Testis (tissue), 2 donors: Measurements from ENCODE around the gene WT1.

ENCODE experiments used
- CTCF ChIP-seq, 3 experiments: fragments of 450-650 bp in 2 of 3; fragments of 200-600 bp in 1 of 3; sonication (generic) in 1 of 3; IDR thresholded peaks; one replicate each; pipeline ENCODE4 v1.5.1; 2016 to 2019; ENCODE audit warnings: antibody characterized with exemption in 3 of 3, mild to moderate bottlenecking in 2 of 3, moderate library complexity in 1 of 3
- POLR2A ChIP-seq: fragments of 450-650 bp; IDR thresholded peaks from one replicate; pipeline ENCODE4 v1.6.1; 2017; ENCODE audit warnings: antibody characterized with exemption, mild to moderate bottlenecking, moderate library complexity

- TF ChIP-seq CTCF (IDR thresholded peaks at IDR 0.05) (no peak), POLR2A (no peak)
These were observed at the start of gene WT1 for GRCh38 chr11:32435511-32435941.
